Large intestine (tissue), 3 donors: ENCODE data around the gene NADSYN1. TPM values are rescaled to one million over a fixed set of nuclear protein-coding genes. Genes with fewer than 3 reads are reported as not detected.
"Not testable (repeated sequence)": the region's sequence is repeated elsewhere in the genome, so short reads cannot be mapped to it uniquely, and the experiment has no call there.

Experiments used
- DNase-seq, 2 donors: peaks; one replicate each; pipeline versions ENCODE4 v3.0.0 to v3.0.0-alpha.2; 2013
- H3K27ac ChIP-seq: one replicate; pipeline ENCODE4 v1.5.1; 2013; ENCODE audit warnings: low read length
- H3K27me3 ChIP-seq: 2 replicates; pipeline ENCODE4 v1.6.1; 2013; ENCODE audit warnings: low read length; ENCODE audit not compliant: control insufficient read depth, insufficient read depth
- H3K36me3 ChIP-seq: 2 replicates; pipeline ENCODE4 v1.6.1; 2013; ENCODE audit warnings: low read length; ENCODE audit not compliant: control insufficient read depth, insufficient read depth
- H3K4me1 ChIP-seq: one replicate; pipeline ENCODE4 v1.6.1; 2013; ENCODE audit warnings: low read length; ENCODE audit not compliant: control insufficient read depth, insufficient read depth
- H3K4me3 ChIP-seq: one replicate; pipeline ENCODE4 v1.5.1; 2013; ENCODE audit warnings: low read length
- H3K9me3 ChIP-seq: one replicate; pipeline ENCODE4 v1.6.1; 2013; ENCODE audit warnings: mild to moderate bottlenecking, low read depth, low read length, moderate library complexity; ENCODE audit not compliant: control insufficient read depth
- WGBS: methylation state at CpG from one replicate; pipeline ENCODE4 v1.1.5; 2013; ENCODE audit warnings: low lambda C conversion rate; ENCODE audit not compliant: insufficient coverage; 5-methylcytosine and 5-hydroxymethylcytosine counted together
- polyA plus RNA-seq: library from polyadenylated mRNA; unstranded; fragments of 120-200 nt; gene quantifications from one replicate; pipeline ENCODE4 v1.2.1, GENCODE V29; 2013

The NADSYN1 gene
- polyA plus RNA-seq, 1 donor = 85.4 TPM

- Histone ChIP-seq H3K27me3 (no peaks in the 10 kb centered on the region), H3K9me3 (no peaks in the 10 kb centered on the region), H3K27ac (no peak overlapping the region), H3K4me1 (peaks cover 4% of the 10 kb centered on the region), H3K4me3 (no peak overlapping the region), H3K36me3 (no peaks in the 10 kb centered on the region)
- 100% methylated on average over 2 of the region's 9 CpGs for WGBS
- DNase-seq = no peak
Measured at GRCh38 chr11:71535825-71536224, 82.8 kb downstream of the NADSYN1 start.

- no peak for DNase-seq
- no peaks in the 10 kb centered on the region for H3K27me3 ChIP-seq
- WGBS = 90% methylated on average over 2 of the region's 9 CpGs
- H3K36me3 ChIP-seq = no peaks in the 10 kb centered on the region
- H3K4me3 ChIP-seq = no peak overlapping the region
- H3K9me3 ChIP-seq = no peaks in the 10 kb centered on the region
- no peak overlapping the region for H3K27ac ChIP-seq
- peaks cover 4% of the 10 kb centered on the region for H3K4me1 ChIP-seq
Measured at GRCh38 chr11:71537537-71537936, 84.5 kb downstream of the NADSYN1 start.

- not testable (repeated sequence) for H3K4me3 ChIP-seq, H3K4me1 ChIP-seq, H3K27me3 ChIP-seq, H3K27ac ChIP-seq, H3K9me3 ChIP-seq, H3K36me3 ChIP-seq, DNase-seq
- WGBS = no CpG with 5 or more reads among the region's 4 CpGs
Measured at GRCh38 chr11:71537977-71538665, 85.1 kb downstream of the NADSYN1 start, which contains the start of gene KRTAP5-8. KRTAP5-8 (plus strand) TSS chr11:71538025; CDS start chr11:71538056, 31 bp downstream.

- Histone ChIP-seq H3K36me3 (no peaks in the 10 kb centered on the region), H3K4me1 (peaks cover 4% of the 10 kb centered on the region), H3K9me3 (no peaks in the 10 kb centered on the region), H3K27ac (no peak overlapping the region), H3K27me3 (no peaks in the 10 kb centered on the region), H3K4me3 (no peak overlapping the region)
- no CpG with 5 or more reads among the region's 4 CpGs for WGBS
- no peak for DNase-seq
Measured at GRCh38 chr11:71538666-71538990, 85.6 kb downstream of the NADSYN1 start.

GRCh38 chr11:71539017-71539416 is 86.0 kb downstream of the NADSYN1 start:
- DNase-seq = no peak
- WGBS = 83% methylated on average over 1 of the region's 11 CpGs
- H3K4me3 ChIP-seq = no peak overlapping the region
- H3K4me1 ChIP-seq = peaks cover 4% of the 10 kb centered on the region
- no peak overlapping the region for H3K27ac ChIP-seq
- H3K9me3 ChIP-seq = no peaks in the 10 kb centered on the region
- H3K27me3 ChIP-seq = no peaks in the 10 kb centered on the region
- H3K36me3 ChIP-seq = no peaks in the 10 kb centered on the region

DNA sequence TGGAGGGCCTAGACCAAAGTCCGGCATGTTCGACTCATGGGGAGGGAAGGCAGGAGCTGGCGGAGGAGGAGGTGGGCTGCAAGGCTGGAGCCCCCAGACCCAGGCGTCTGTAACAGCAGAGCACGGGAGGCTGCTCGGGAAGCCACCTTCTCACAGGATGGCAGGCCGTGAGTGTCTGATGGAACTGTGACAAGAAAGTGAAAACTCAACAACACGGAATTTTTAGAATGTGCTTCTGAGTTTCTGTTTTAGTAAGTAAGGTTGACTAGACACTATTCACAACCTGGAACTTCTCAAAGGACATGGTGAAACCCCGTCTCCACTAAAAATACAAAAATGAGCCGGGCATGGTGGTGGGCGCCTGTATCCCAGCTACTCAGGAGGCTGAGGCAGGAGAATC is 87.0 kb downstream of the NADSYN1 start:
- not testable (repeated sequence) for H3K27me3 ChIP-seq, H3K4me1 ChIP-seq, H3K4me3 ChIP-seq, DNase-seq, H3K36me3 ChIP-seq, H3K9me3 ChIP-seq, H3K27ac ChIP-seq
- WGBS = no CpG with 5 or more reads among the region's 11 CpGs

- WGBS = no CpG with 5 or more reads among the region's 9 CpGs
- H3K4me1 ChIP-seq, H3K4me3 ChIP-seq, H3K27me3 ChIP-seq, H3K27ac ChIP-seq, H3K36me3 ChIP-seq, DNase-seq, H3K9me3 ChIP-seq: not testable (repeated sequence)
Measured at GRCh38 chr11:71540521-71541304, 87.7 kb downstream of the NADSYN1 start.

DNA sequence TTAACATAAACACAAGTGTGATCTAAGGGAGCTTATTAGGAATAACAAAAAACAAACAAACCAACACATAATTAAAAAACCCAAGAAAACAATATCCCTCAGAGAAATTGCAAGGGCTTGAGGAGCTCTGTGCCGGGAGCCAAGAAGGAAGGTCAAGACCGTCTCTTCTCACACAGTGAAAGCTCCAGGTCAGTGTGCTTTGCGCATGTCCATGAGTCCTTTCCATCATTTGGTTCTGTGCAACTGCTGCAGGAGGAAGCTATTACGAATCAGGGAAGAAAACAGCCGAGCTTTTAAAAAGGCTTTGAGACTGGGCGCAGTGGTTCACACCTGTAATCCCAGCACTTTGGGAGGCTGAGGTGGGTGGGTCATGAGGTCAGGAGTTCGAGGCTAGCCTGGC is 89.4 kb downstream of the NADSYN1 start:
- Histone ChIP-seq H3K4me3 (no peak overlapping the region), H3K27ac (no peak overlapping the region), H3K36me3 (no peaks in the 10 kb centered on the region), H3K4me1 (no peaks in the 10 kb centered on the region), H3K27me3 (no peaks in the 10 kb centered on the region), H3K9me3 (no peaks in the 10 kb centered on the region)
- no peak for DNase-seq
- no CpG with 5 or more reads among the region's 7 CpGs for WGBS

DNA sequence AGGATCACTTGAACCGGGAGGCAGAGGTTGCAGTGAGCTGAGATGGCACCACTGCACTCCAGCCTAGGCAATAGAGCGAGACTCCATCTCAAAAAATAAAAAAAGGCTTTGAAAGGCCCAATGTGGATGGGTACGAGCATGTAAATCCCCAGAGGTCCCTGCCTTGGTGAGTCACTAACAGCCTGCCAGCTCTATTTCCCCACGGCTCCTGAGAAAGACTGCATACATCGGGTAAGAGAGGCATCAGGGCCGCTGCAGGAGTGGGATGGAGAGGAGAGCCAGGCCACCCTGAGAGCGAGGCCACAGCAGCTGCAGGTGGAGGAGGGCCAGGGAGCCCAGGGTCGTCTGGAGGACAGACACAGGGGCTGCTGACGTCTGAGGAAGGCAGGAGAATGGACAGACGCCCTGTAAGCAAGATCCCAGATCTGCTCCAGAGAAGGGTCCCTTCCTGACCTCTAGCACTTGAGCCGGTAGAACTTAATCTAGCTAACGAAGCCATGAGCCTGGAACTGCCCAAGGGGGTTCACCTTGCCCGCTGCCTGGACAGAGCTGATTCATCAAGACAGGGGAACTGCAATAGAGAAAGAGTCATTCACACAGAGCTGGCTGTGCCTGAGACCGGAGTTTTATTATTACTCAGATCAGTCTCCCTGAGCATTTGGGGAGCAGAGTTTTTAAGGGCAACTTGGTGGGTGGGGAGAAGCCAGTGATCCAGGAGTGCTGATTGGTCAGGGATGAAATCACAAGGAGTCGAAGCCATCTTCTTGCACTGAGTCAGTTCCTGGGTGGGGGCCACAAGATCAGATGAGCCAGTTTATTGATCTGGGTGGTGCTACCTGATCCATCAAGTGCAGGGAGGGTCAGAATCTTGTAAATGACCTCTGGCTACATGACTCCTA is 90.1 kb downstream of the NADSYN1 start:
- Histone ChIP-seq H3K27ac (no peak overlapping the region), H3K4me1 (no peaks in the 10 kb centered on the region), H3K9me3 (no peaks in the 10 kb centered on the region), H3K27me3 (no peaks in the 10 kb centered on the region), H3K4me3 (no peak overlapping the region), H3K36me3 (no peaks in the 10 kb centered on the region)
- WGBS = no CpG with 5 or more reads among the region's 15 CpGs
- no peak for DNase-seq

DNA sequence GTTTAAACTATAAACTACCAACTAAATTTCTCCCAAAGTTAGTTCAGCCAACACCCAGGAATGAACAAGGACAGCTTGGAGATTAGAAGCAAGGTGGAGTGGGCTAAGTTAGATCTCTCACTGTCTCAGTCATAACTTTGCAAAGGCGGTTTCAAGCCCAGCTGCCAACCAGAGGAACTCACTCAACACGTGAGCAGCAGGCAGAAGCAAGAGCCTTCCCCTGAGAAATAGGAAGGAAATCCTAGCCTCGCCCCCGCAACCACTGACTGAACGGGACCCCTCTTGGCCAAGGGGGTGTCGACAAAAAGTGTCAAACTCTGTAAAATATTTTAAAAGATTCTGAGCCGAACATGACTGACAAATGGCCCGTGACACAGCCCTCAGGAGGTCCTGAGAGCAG is 90.9 kb downstream of the NADSYN1 start:
- Histone ChIP-seq H3K9me3 (no peaks in the 10 kb centered on the region), H3K4me3 (no peak overlapping the region), H3K36me3 (no peaks in the 10 kb centered on the region), H3K27ac (no peak overlapping the region), H3K4me1 (no peaks in the 10 kb centered on the region), H3K27me3 (no peaks in the 10 kb centered on the region)
- no peak for DNase-seq
- WGBS = 100% methylated on average over 1 of the region's 8 CpGs
